ENCODE data around the gene HMCES.

Gene HMCES

GRCh38 chr3:129315223-129315997, 36.7 kb downstream of the HMCES start:
- TF ChIP-seq CTCF (IDR thresholded peaks at IDR 0.05; ENCODE audit: low read depth, low read length, missing control alignments) = no peak
- H3K4me3 ChIP-seq (ENCODE audit: low read depth, low read length) = peak overlapping the region; percentile 75
- no peak for DNase-seq (ENCODE audit: low read depth)

GRCh38 chr3:129315998-129316247, 37.3 kb downstream of the HMCES start:
- no peak for DNase-seq (ENCODE audit: low read depth)
- peak overlapping the region; percentile 75 for H3K4me3 ChIP-seq (ENCODE audit: low read depth, low read length)
- no peak for TF ChIP-seq CTCF (IDR thresholded peaks at IDR 0.05; ENCODE audit: low read depth, low read length, missing control alignments)

- H3K4me3 ChIP-seq (ENCODE audit: low read depth, low read length) = peak overlapping the region; percentile 75
- DNase-seq (ENCODE audit: low read depth) = no peak
- peak; percentile 59 for TF ChIP-seq CTCF (IDR thresholded peaks at IDR 0.05; ENCODE audit: low read depth, low read length, missing control alignments)
Measured at GRCh38 chr3:129316248-129317013, 37.8 kb downstream of the HMCES start.

GRCh38 chr3:129317014-129317771, 38.5 kb downstream of the HMCES start:
- no peak for TF ChIP-seq CTCF (IDR thresholded peaks at IDR 0.05; ENCODE audit: low read depth, low read length, missing control alignments)
- DNase-seq (ENCODE audit: low read depth) = no peak
- H3K4me3 ChIP-seq (ENCODE audit: low read depth, low read length) = no peak overlapping the region; the same call in 1 of the 2 replicates

GRCh38 chr3:129317848-129318247, 39.2 kb downstream of the HMCES start:
- H3K4me3 ChIP-seq (ENCODE audit: low read depth, low read length) = no peak overlapping the region
- DNase-seq (ENCODE audit: low read depth) = no peak
- no peak for TF ChIP-seq CTCF (IDR thresholded peaks at IDR 0.05; ENCODE audit: low read depth, low read length, missing control alignments)

- no peak for DNase-seq (ENCODE audit: low read depth)
- H3K4me3 ChIP-seq (ENCODE audit: low read depth, low read length) = no peak overlapping the region
- TF ChIP-seq CTCF (IDR thresholded peaks at IDR 0.05; ENCODE audit: low read depth, low read length, missing control alignments) = no peak
Measured at GRCh38 chr3:129318921-129319320, 40.3 kb downstream of the HMCES start.
